GM04503 (cell line): ENCODE results near the gene CIAO3.
A peak's percentile ranks its signal among the peaks of the same experiment; 100 is the strongest.
"Not testable (repeated sequence)": the region's sequence is repeated elsewhere in the genome, so short reads cannot be mapped to it uniquely, and the experiment has no call there.

Experiments
- DNase-seq: peaks from one replicate; pipeline ENCODE4 v3.0.0-alpha.2; 2012; ENCODE audit warnings: low read depth

Gene CIAO3

GRCh38 chr16:760065-760464 is 19.3 kb upstream of the CIAO3 start:
- no peak for DNase-seq

- no peak for DNase-seq
Measured at GRCh38 chr16:759110-759910, 18.5 kb upstream of the CIAO3 start.

- no peak for DNase-seq
Measured at GRCh38 chr16:756428-756827, 15.6 kb upstream of the CIAO3 start.

GRCh38 chr16:754656-755055 is 13.9 kb upstream of the CIAO3 start:
- no peak for DNase-seq

GRCh38 chr16:754121-754607 is 13.4 kb upstream of the CIAO3 start:
- not testable (repeated sequence) for DNase-seq

- DNase-seq = no peak
Measured at GRCh38 chr16:752007-752312, 11.2 kb upstream of the CIAO3 start.

GRCh38 chr16:751152-752006 is 10.6 kb upstream of the CIAO3 start:
- DNase-seq = no peak

- DNase-seq = no peak
Measured at GRCh38 chr16:750485-750884, 9.7 kb upstream of the CIAO3 start.

GRCh38 chr16:749010-749409 is 8.2 kb upstream of the CIAO3 start:
- peak; percentile 88 for DNase-seq

- DNase-seq = no peak
Measured at GRCh38 chr16:747978-748746, 7.4 kb upstream of the CIAO3 start.

GRCh38 chr16:746637-747036 is 5.8 kb upstream of the CIAO3 start:
- DNase-seq = no peak

GRCh38 chr16:745739-746138 is 4.9 kb upstream of the CIAO3 start:
- DNase-seq = no peak

GRCh38 chr16:743794-744500 is 3.1 kb upstream of the CIAO3 start:
- DNase-seq = no peak

GRCh38 chr16:742894-743293 is 2.1 kb upstream of the CIAO3 start:
- DNase-seq = not testable (repeated sequence)

- DNase-seq = no peak
Measured at GRCh38 chr16:741986-742629, 1.3 kb upstream of the CIAO3 start.

- no peak for DNase-seq
Measured at GRCh38 chr16:740459-740763, 386 bp downstream of the CIAO3 start.

GRCh38 chr16:739560-740458 is 988 bp downstream of the CIAO3 start:
- DNase-seq = no peak

- no peak for DNase-seq
Measured at GRCh38 chr16:736936-737481, 3.8 kb downstream of the CIAO3 start.

- no peak for DNase-seq
Measured at GRCh38 chr16:735982-736453, 4.8 kb downstream of the CIAO3 start.
